GM18858 (cell line): ENCODE results near the gene S100A3.

Experiments
- ATAC-seq: cut with Tn5 transposase; IDR thresholded peaks from one replicate; pipeline ENCODE4 v1.9.1; 2021; ENCODE audit not compliant: unreplicated experiment

Gene S100A3

GRCh38 chr1:153513023-153513422 lies 36.0 kb downstream of the S100A3 start:
- no peak for ATAC-seq

GRCh38 chr1:153510984-153511410 lies 38.1 kb downstream of the S100A3 start:
- no peak for ATAC-seq

- no peak for ATAC-seq
Measured at GRCh38 chr1:153509729-153510354, 39.2 kb downstream of the S100A3 start.

GRCh38 chr1:153509036-153509435 lies 40.0 kb downstream of the S100A3 start:
- no peak for ATAC-seq

DNA sequence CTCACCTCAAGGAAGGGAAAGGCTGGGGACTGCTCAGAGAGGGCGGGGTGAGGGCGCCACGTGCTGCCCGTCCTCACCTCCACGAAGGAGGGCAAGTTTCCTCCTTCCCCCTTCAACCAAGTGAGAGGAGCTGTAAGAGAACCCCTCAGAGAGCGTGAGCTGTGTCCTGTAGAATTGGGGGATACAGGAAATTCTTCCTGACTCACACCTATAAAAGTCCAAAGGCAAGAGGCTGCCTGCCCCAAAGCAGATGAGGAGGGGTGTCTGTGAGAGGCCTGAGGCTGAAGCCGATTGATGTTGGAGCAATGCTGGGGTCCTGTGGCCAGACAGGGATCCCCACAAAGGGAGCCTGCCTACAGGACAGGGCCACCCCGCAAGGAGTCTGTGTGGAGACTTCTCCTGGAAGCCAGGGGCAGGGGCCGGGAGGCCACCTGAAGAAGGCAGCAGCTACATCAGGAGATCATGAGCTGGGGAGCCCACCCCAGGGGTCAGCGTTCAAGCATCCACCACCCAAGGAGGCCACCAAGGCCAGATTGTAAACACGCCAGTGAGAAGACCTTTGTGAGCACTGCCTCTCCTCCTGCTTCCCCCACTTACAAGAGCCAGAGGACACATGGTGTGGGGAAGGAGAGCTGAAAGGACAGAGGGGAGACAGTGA lies 41.0 kb downstream of the S100A3 start:
- ATAC-seq: no peak

GRCh38 chr1:153506831-153507413 lies 42.1 kb downstream of the S100A3 start:
- ATAC-seq: no peak

GRCh38 chr1:153506386-153506785 lies 42.7 kb downstream of the S100A3 start:
- ATAC-seq: no peak

DNA sequence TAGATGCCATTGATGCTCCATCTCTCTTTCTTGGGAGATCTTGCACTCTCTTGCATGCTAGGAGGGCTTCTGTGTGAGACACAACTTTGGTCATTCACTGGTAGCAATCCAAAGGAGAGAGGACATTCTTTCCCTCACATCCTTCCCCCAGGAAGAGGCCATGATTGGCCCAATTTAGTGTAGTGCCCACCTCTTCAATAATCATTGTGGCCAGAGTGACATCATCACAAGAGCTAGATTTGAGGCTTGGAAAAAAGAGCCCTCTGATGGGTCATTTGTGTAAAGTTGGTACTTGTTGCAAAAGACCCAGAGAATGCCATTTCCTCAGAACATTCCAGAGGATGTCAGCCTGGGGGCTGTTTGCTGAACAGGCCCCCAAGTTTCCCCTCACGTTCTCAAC lies 43.5 kb downstream of the S100A3 start:
- ATAC-seq: no peak

DNA sequence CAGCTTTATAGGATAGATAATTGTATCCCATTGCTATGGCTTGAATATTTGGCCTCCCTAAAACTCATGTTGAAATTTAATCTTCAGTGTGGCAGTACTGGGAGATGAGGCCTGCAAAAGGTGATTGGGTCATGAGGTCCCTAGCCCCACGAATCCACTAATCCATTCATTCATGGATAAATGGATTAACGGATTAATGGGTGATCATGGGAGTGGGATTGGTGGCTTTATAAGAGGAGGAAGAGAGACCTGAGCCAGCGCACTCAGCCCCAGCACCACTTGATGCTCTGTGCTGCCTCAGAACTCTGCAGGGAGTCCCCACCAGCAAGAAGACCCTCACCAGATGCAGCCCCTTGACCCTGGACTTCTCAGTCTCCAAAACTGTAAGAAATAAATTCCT lies 45.3 kb downstream of the S100A3 start:
- ATAC-seq: no peak

- ATAC-seq: no peak
Measured at GRCh38 chr1:153498746-153499145, 50.3 kb downstream of the S100A3 start.
